Prostate gland (tissue), 2 donors: Measurements from ENCODE around the gene GIT1. TPM values are rescaled to one million over a fixed set of nuclear protein-coding genes. Genes with fewer than 3 reads are reported as not detected.

Experiments used
- DNase-seq: peaks from one replicate; pipeline ENCODE4 v3.0.0-alpha.2; 2019; ENCODE audit warnings: low spot score
- H3K27ac ChIP-seq, 2 donors: fragments of 200-600 bp; sonication (generic); 2 replicates each; pipeline ENCODE4 v1.5.1; 2017 to 2019
- H3K27me3 ChIP-seq: fragments of 200-600 bp; sonication (generic); replicated peaks from 2 replicates; pipeline ENCODE4 v1.5.1; 2019; ENCODE audit not compliant: insufficient read depth
- H3K36me3 ChIP-seq, 2 donors: fragments of 200-600 bp; sonication (generic); 1 replicate in 1 of 2; 2 replicates in 1 of 2; pipeline versions ENCODE4 v1.5.1 to v1.8.1; 2017 to 2019
- H3K4me1 ChIP-seq: fragments of 200-600 bp; sonication (generic); replicated peaks from 2 replicates; pipeline ENCODE4 v1.5.1; 2019
- H3K4me3 ChIP-seq, 2 donors: fragments of 200-600 bp; sonication (generic); 2 replicates each; pipeline ENCODE4 v1.5.1; 2017 to 2019
- H3K9me3 ChIP-seq: fragments of 200-600 bp; sonication (generic); 2 replicates; pipeline ENCODE4 v1.5.1; 2017
- POLR2A ChIP-seq: fragments of 450-650 bp; IDR thresholded peaks from one replicate; pipeline ENCODE4 v1.6.1; 2016; ENCODE audit warnings: antibody characterized with exemption, mild to moderate bottlenecking
- POLR2AphosphoS5 ChIP-seq: sonication (generic); formaldehyde crosslinking; IDR thresholded peaks from one replicate; pipeline ENCODE4 v1.6.1; 2017; ENCODE audit warnings: antibody characterized with exemption
- WGBS: methylation state at CpG from one replicate; pipeline ENCODE4 v1.1.5; 2018; 5-methylcytosine and 5-hydroxymethylcytosine counted together
- intact Hi-C: fragments of 100-400 bp; cut with DNase I; formaldehyde crosslinking; loops from one replicate; pipeline ENCODE4 v1.14.2; 2022
- total RNA-seq, 2 donors: library from RNA; depleted of rRNA; stranded (reverse); fragments of >200 nt; gene quantifications; one replicate each; pipeline ENCODE4 v1.1.0, GENCODE V29; 2016
- TF ChIP-seq, protein P1 (sequence below), 4 experiments: fragments of 200-600 bp in 2 of 4; fragments of 450-650 bp in 2 of 4; sonication (generic) in 2 of 4; IDR thresholded peaks; 1 replicate in 3 of 4; 2 replicates in 1 of 4; pipeline ENCODE4 v1.5.1; 2016 to 2019; ENCODE audit warnings: antibody characterized with exemption in 4 of 4, mild to moderate bottlenecking in 2 of 4, moderate library complexity in 2 of 4

Gene GIT1
- total RNA-seq, 2 donors from 2014 or later: 29.1 to 86.9 TPM

DNA sequence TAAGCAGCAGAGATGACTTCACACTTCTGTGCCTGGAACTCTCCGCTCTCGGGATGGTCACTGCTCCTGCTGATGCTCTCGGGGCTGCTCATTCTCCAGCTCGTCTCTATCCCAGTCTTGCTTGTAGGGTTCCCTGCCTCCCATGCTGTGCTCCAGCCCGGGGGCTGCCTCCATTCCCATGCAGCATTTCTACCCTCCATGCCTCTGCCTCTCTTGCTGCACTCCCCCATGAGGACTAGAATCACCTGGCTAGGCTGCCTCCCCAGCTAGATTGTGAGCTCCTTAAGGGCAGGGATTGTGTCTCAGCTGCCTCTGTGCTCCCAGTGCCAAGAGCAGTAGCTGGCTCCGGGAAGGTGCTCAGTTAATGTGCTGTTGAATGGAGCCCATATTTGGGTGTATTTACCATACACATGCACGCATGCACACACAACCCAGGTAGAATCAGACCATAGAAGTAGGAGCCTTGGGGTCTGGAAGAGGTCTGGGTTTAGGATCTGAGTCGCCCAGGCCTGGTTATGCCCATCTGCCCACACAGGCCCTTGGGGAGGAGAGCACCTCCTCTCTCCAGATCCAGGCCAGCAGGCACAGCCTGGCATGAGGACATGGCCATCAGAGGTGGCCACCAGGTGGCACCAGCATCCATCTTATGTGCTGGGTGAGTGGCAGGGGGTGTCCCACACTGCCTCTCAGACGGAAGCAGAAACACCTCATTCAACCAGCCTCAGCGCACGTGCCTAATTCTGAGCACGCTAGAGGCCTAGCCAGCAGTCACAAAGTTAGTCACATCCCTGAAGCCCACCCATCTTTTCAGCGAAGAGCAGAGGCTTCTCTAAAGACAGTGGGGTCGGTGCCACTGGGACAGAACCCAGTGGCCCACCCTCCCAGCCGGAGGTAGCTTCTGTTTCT is 9.3 kb downstream of the GIT1 start:
- intact Hi-C loops: loop anchor here (5.0 to 10.0 kb wide), 2 partner anchors 197 to 525 kb away; no protein-coding TSS in a partner anchor
- WGBS: 61% methylated on average over 15 of the region's 15 CpGs
- TF ChIP-seq, protein P1, sequence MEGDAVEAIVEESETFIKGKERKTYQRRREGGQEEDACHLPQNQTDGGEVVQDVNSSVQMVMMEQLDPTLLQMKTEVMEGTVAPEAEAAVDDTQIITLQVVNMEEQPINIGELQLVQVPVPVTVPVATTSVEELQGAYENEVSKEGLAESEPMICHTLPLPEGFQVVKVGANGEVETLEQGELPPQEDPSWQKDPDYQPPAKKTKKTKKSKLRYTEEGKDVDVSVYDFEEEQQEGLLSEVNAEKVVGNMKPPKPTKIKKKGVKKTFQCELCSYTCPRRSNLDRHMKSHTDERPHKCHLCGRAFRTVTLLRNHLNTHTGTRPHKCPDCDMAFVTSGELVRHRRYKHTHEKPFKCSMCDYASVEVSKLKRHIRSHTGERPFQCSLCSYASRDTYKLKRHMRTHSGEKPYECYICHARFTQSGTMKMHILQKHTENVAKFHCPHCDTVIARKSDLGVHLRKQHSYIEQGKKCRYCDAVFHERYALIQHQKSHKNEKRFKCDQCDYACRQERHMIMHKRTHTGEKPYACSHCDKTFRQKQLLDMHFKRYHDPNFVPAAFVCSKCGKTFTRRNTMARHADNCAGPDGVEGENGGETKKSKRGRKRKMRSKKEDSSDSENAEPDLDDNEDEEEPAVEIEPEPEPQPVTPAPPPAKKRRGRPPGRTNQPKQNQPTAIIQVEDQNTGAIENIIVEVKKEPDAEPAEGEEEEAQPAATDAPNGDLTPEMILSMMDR (IDR thresholded peaks at IDR 0.05): peak; percentile 78 to 97 (median 90)
- TF ChIP-seq POLR2A (no peak), POLR2AphosphoS5 (peak; percentile 83)

DNA sequence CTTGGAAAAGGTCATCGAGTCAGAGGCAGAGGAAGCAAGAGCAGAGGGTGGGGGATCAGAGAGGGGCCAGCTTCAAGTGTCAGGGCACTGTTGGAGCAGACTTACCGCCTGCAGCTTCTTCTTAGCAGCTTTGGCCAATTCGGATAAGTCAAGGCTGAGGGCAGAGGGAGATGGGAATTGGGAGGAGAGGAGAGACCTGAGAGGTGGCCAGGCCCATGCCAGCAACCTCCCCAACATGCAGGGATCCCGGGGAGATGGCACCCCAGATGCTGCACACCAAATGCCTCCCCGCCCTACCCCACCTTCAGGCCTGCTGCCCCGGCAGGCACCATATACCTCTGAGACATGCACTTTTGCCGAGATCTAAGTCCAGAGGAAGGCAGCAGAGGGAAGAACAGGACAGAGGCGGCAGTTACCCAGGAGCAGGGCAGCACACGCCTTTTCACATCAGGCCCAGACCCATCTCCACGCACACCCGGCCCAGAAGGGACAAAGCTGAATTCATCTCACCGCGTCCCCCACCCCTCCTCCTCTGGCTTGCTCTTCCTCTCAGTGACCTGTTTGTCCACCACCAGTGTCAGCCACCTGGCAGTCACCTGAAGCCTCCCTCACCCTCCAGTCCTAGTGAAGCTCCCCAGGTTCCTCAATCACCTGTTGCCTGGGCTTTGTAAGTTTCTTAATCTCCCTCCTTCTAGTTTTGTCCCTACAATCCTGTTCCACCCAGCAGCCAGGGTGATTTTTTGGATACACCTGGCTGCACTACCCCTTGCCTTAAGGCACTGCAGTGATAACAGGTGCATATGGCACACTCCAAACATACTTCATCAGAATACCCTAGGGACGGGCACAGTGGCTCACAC is 10.6 kb downstream of the GIT1 start:
- no peaks in the 10 kb centered on the region for H3K4me1 ChIP-seq
- WGBS: 91% methylated on average over 14 of the region's 14 CpGs
- H3K27ac ChIP-seq: no peak overlapping the region
- H3K9me3 ChIP-seq: no peaks in the 10 kb centered on the region
- H3K36me3 ChIP-seq: peaks cover 7 to 23% of the 10 kb centered on the region in 2 donors
- no peak for DNase-seq
- intact Hi-C loops: no loop called here
- H3K4me3 ChIP-seq: no peak overlapping the region
- H3K27me3 ChIP-seq: no peaks in the 10 kb centered on the region
- no peak for TF ChIP-seq POLR2A
- TF ChIP-seq, protein P1 (IDR thresholded peaks at IDR 0.05): no peak

More for the DNA sequence above, 9.3 kb downstream of the GIT1 start:
- Histone ChIP-seq H3K27me3 (no peaks in the 10 kb centered on the region), H3K4me3 (no peak overlapping the region), H3K4me1 (no peaks in the 10 kb centered on the region), H3K27ac (no peak overlapping the region), H3K36me3 (peaks cover 7 to 23% of the 10 kb centered on the region in 2 donors), H3K9me3 (no peaks in the 10 kb centered on the region)
- peak; percentile 85 for DNase-seq

DNA sequence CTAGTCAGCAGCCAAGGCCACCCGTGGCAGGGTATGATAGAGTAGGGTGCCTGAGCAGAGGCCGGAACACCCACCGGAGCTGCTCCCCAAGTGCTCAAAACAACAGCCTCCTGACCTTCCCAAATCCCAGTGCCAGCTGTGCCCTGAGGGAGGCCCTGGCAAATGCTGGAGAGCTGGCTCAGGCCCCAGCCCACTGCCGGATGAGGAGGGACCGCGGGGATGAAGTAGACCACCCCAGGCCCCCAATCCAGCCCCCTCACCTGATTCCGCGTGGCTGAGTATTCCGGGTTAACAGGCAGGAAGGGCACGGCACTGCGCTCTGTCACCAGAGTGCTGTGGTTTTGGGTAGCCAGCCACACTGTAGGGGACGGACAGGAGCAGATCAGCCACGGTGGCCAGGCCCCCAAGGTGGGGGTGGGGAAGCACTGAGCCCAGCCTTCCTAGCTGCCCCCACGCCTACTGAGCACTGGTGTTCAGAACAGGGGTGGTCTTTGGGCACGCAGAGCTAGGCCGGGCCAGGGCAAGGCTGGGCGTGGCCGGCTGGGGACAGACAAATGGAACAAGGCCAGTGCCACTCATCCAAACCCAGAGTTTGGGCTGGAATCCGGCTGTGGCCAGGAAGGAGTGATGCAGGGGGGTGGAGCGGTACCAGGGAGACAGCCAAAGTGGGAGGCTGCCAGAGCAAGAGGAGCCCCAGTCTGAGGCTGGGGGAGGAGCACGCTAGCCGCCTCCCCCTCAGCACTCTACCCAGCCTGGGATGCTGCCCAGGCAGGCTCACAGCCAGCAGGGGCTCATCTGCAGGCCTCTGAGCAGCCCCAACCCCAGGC is 11.8 kb downstream of the GIT1 start:
- 71% methylated on average over 20 of the region's 22 CpGs for WGBS
- peaks cover 7 to 23% of the 10 kb centered on the region in 2 donors for H3K36me3 ChIP-seq
- no peaks in the 10 kb centered on the region for H3K4me1 ChIP-seq
- no peak for TF ChIP-seq POLR2A
- TF ChIP-seq, protein P1 (IDR thresholded peaks at IDR 0.05): no peak
- no peak for TF ChIP-seq POLR2AphosphoS5
- no peaks in the 10 kb centered on the region for H3K9me3 ChIP-seq
- no peak overlapping the region for H3K4me3 ChIP-seq
- no peaks in the 10 kb centered on the region for H3K27me3 ChIP-seq
- intact Hi-C loops: no loop called here
- H3K27ac ChIP-seq: no peak overlapping the region
- DNase-seq: no peak

DNA sequence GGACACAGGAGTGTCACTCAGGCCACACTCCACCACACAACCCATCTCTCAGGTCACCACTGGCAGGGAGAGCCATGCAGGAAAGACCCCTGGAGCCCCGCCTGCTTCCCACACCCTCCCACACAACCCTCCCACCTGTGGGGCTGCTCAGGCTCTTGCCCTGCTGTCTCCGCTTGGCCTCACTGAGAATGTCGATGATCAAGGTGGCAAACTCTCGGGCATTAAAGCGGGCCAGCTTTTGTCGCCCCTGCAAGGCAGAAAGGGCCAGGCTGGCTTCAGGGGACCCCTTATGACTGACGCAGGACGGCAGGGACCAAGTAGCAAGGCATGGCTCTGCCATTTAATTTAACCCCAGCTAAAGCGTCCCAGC is 12.5 kb downstream of the GIT1 start:
- no peak overlapping the region for H3K27ac ChIP-seq
- WGBS: 94% methylated on average over 9 of the region's 9 CpGs
- no peaks in the 10 kb centered on the region for H3K9me3 ChIP-seq
- peaks cover 7 to 23% of the 10 kb centered on the region in 2 donors for H3K36me3 ChIP-seq
- DNase-seq: no peak
- no peaks in the 10 kb centered on the region for H3K27me3 ChIP-seq
- no peaks in the 10 kb centered on the region for H3K4me1 ChIP-seq
- TF ChIP-seq POLR2AphosphoS5: no peak
- no peak for TF ChIP-seq POLR2A
- TF ChIP-seq, protein P1 (IDR thresholded peaks at IDR 0.05): no peak
- intact Hi-C loops: no loop called here
- no peak overlapping the region for H3K4me3 ChIP-seq
